GM06990 (cell line): ENCODE data around the gene C9orf85.

Experiments
- DNase-seq: peaks from one replicate; pipeline ENCODE4 v3.0.0-alpha.2; 2011; ENCODE audit not compliant: insufficient read length; ENCODE audit errors: extremely low read depth
- H3K27me3 ChIP-seq: replicated peaks from 2 replicates; pipeline ENCODE4 v1.6.0; 2011; ENCODE audit warnings: low read length; ENCODE audit not compliant: control insufficient read depth, insufficient read depth
- H3K36me3 ChIP-seq: 2 replicates; pipeline ENCODE4 v1.5.1; 2011; ENCODE audit warnings: low read length; ENCODE audit not compliant: control insufficient read depth, insufficient read depth
- H3K4me3 ChIP-seq: replicated peaks from 2 replicates; pipeline ENCODE4 v1.5.1; 2011; ENCODE audit warnings: low read depth, mild to moderate bottlenecking, control low read depth, low read length
- TF ChIP-seq, protein P1 (sequence below): IDR thresholded peaks from 2 replicates; pipeline ENCODE4 v1.5.1; 2011; ENCODE audit warnings: low read length, control low read depth, mild to moderate bottlenecking, inconsistent platforms; ENCODE audit not compliant: insufficient read depth, poor library complexity, severe bottlenecking

C9orf85 gene

DNA sequence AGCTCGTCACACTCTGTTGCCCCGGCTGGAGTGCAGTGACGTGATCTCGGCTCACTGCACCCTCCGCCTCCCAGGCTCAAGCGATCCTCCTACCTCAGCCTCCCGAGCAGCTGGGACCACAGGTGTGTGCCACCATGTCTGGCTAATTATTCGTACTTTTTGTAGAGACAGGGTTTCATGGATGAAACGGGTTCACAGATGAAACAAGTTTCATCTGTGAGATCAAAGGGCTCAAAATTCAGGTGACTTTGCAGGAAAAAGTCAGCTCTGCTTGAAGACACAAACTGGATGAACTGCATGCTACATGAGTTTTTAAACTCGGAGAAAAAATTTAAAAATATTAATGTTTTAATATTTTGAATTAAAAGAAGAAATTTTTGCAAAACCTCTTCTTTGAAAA, 24.9 kb upstream of the C9orf85 start:
- TF ChIP-seq, protein P1, sequence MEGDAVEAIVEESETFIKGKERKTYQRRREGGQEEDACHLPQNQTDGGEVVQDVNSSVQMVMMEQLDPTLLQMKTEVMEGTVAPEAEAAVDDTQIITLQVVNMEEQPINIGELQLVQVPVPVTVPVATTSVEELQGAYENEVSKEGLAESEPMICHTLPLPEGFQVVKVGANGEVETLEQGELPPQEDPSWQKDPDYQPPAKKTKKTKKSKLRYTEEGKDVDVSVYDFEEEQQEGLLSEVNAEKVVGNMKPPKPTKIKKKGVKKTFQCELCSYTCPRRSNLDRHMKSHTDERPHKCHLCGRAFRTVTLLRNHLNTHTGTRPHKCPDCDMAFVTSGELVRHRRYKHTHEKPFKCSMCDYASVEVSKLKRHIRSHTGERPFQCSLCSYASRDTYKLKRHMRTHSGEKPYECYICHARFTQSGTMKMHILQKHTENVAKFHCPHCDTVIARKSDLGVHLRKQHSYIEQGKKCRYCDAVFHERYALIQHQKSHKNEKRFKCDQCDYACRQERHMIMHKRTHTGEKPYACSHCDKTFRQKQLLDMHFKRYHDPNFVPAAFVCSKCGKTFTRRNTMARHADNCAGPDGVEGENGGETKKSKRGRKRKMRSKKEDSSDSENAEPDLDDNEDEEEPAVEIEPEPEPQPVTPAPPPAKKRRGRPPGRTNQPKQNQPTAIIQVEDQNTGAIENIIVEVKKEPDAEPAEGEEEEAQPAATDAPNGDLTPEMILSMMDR, result no peak
- no peaks in the 10 kb centered on the region for H3K27me3 ChIP-seq
- no peak overlapping the region for H3K4me3 ChIP-seq
- no peak for DNase-seq
- H3K36me3 ChIP-seq, result no peaks in the 10 kb centered on the region; the same call in 1 of the 2 replicates

DNA sequence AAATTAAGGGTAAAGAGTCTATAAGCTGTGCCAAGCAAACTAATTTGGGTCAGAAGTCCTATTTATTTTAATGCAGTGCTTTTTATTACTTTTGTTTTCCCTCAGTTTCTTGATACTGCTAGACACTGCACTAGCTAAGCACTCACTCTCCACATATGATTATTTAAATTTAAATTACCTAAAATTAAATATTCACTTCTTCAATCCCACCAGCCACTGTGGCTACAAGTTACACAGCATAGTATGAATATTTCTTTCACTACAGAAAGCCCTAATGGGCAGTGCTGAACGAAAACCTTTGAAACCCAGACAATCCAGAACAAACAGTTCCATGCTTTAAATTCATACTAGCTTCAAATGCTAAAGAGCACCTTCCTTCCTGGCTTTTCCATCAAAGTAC, 24.1 kb upstream of the C9orf85 start:
- TF ChIP-seq, protein P1, result no peak

DNA sequence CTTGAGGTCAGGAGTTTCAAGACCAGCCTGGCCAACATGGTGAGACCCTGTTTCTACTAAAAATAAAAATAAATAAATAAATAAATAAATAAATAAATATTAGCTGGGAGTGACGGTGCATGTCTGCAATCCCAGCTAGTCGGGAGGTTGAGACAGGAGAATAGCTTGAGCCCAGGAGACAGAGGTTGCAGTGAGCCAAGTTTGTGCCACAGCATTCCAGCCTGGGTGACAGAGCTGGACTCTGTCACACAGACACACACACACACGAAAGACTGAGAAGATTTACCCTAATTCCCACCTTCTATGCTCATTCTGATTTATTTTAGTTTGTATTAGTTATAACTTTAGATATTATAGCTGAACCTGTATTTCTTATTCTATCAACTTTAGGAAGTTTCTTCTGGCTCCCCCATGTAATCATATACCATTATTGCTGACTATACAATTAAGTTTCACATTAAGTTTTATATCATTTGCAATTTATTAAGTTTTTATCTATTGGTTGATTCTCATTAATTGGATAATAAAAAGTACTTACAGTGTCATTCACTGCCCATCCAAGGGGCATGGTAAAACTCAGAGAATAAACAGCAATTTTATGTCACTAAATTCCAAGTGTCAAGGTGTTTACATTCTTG, 21.3 kb upstream of the C9orf85 start:
- Histone ChIP-seq H3K27me3 (no peaks in the 10 kb centered on the region), H3K36me3 (no peaks in the 10 kb centered on the region), H3K4me3 (no peak overlapping the region)
- TF ChIP-seq, protein P1, result no peak
- no peak for DNase-seq

More for the DNA sequence above, 24.1 kb upstream of the C9orf85 start:
- no peaks in the 10 kb centered on the region; the same call in 1 of the 2 replicates for H3K36me3 ChIP-seq
- no peaks in the 10 kb centered on the region for H3K27me3 ChIP-seq
- no peak overlapping the region for H3K4me3 ChIP-seq
- DNase-seq, result no peak

DNA sequence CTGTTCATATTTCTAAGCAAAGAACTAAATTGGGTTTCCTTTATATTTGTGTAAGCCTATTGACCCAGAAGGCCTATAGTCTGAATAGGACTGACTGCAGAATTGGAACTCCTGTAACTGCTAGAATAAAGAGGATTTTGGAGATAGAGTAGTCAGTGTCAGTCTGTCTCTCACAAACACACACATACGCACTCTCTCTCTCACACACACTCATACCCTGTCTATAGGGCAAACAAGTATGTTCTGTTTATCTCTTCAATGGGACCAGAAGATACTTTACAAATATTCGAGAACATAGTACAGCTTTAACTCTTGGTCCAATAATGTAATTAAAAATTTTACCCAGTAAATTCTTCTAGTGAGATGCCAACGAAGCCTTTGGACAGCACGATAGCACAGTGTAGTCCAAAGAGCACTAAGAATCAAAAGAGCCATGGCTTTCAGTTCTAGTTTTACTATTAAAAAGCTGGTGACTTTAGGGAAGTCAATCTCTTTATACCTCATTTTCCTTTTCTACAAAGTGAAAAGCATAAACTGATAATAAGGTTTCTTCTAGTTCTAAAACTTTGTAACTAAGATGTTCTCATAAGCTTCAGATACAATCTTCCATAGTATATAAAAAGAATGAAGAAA, 19.8 kb upstream of the C9orf85 start:
- H3K27me3 ChIP-seq, result no peaks in the 10 kb centered on the region
- H3K4me3 ChIP-seq, result no peak overlapping the region
- H3K36me3 ChIP-seq, result no peaks in the 10 kb centered on the region
- DNase-seq, result no peak
- TF ChIP-seq, protein P1, result no peak

DNA sequence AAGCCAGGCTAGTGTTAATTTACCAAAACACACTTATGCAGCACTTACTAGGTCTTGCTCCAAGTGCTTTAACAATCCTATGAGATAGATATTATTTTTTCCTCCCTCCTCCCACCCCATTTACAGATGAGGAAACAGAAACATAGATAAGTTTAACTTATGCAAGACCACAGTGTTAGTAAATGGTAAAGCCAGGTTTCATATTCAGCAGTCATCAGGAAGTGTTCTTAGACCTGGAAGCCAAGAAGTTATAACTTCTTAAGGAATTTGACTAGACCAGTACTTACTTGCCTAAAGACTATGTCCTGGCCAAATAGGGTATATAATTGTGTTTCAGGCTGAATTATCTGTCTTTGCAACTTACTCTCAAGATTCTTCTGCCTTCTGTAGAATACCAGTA, 16.3 kb upstream of the C9orf85 start:
- TF ChIP-seq, protein P1, result no peak
- H3K27me3 ChIP-seq, result no peaks in the 10 kb centered on the region
- no peak overlapping the region for H3K4me3 ChIP-seq
- DNase-seq, result no peak
- H3K36me3 ChIP-seq, result no peaks in the 10 kb centered on the region
